PC-9 (cell line): Measurements from ENCODE around the gene FAM8A1. TPM values are rescaled to one million over a fixed set of nuclear protein-coding genes. Genes with fewer than 3 reads are reported as not detected.

ENCODE experiments used
- BruUV-seq: library from RNA; stranded (reverse); fragments of 400-500 nt; replicated peaks from 2 replicates; lab custom pipeline; 2021; lab: Mats Ljungman, UMichigan
- CTCF ChIA-PET: fragments of 300-600 bp; sonication (Branson Sonifier 250); formaldehyde crosslinking; loops from one replicate; lab custom pipeline; 2022; ENCODE audit warnings: antibody characterized with exemption; lab: Charles Lee
- POLR2A ChIA-PET: fragments of 300-600 bp; sonication (Branson Sonifier 250); formaldehyde crosslinking; loops from one replicate; lab custom pipeline; 2022; ENCODE audit warnings: antibody characterized with exemption; ENCODE audit not compliant: unreplicated experiment; lab: Charles Lee
- DNase-seq, 2 experiments: peaks; one replicate each; pipeline versions ENCODE4 v3.0.0 to v3.0.0-alpha.2; 2015 to 2022; ENCODE audit warnings: mixed read lengths in 1 of 2
- H2AFZ ChIP-seq: fragments of 200-600 bp; sonication (generic); 2 replicates; pipeline ENCODE4 v1.8.1; 2017; ENCODE audit warnings: antibody characterized with exemption
- H3F3A ChIP-seq: fragments of 200-600 bp; sonication (generic); 2 replicates; pipeline ENCODE4 v1.8.1; 2017; ENCODE audit warnings: antibody characterized with exemption, mild to moderate bottlenecking, low read depth; ENCODE audit not compliant: insufficient read depth
- H3K27ac ChIP-seq: fragments of 200-600 bp; sonication (generic); 2 replicates; pipeline ENCODE4 v1.6.1; 2016; ENCODE audit warnings: mixed run types
- H3K27me3 ChIP-seq: fragments of 200-600 bp; sonication (generic); 2 replicates; pipeline ENCODE4 v1.6.1; 2016; ENCODE audit warnings: low read depth, mixed run types; ENCODE audit not compliant: insufficient read depth
- H3K36me3 ChIP-seq: fragments of 200-600 bp; sonication (generic); 2 replicates; pipeline ENCODE4 v1.6.1; 2016; ENCODE audit warnings: low read depth, mixed run types
- H3K4me1 ChIP-seq: fragments of 200-600 bp; sonication (generic); replicated peaks from 2 replicates; pipeline ENCODE4 v1.6.1; 2016; ENCODE audit warnings: mixed run types; ENCODE audit not compliant: insufficient read depth
- H3K4me2 ChIP-seq: fragments of 200-600 bp; sonication (generic); 2 replicates; pipeline ENCODE4 v1.6.1; 2017; ENCODE audit warnings: mixed run types
- H3K4me3 ChIP-seq: fragments of 200-600 bp; sonication (generic); 2 replicates; pipeline ENCODE4 v1.6.1; 2016; ENCODE audit warnings: mixed run types
- H3K79me2 ChIP-seq: fragments of 200-600 bp; sonication (generic); 2 replicates; pipeline ENCODE4 v1.6.1; 2017; ENCODE audit warnings: low read depth, mixed run types
- H3K9me2 ChIP-seq: fragments of 200-600 bp; sonication (generic); 2 replicates; pipeline ENCODE4 v1.8.1; 2017; ENCODE audit warnings: mild to moderate bottlenecking; ENCODE audit not compliant: insufficient read depth
- H3K9me3 ChIP-seq: fragments of 200-600 bp; sonication (generic); 2 replicates; pipeline ENCODE4 v1.8.1; 2016; ENCODE audit warnings: low read depth; ENCODE audit not compliant: insufficient read depth
- H4K20me1 ChIP-seq: fragments of 200-600 bp; sonication (generic); 2 replicates; pipeline ENCODE4 v1.8.1; 2017; ENCODE audit not compliant: insufficient read depth
- EZH2 ChIP-seq: fragments of 200-600 bp; sonication (generic); IDR thresholded peaks from 2 replicates; pipeline ENCODE4 v1.8.0; 2017; ENCODE audit warnings: antibody characterized with exemption, low read depth
- intact Hi-C: fragments of 100-400 bp; cut with micrococcal nuclease; formaldehyde crosslinking; loops from one replicate; pipeline ENCODE4 v1.10.0; 2022; ENCODE audit not compliant: unreplicated experiment
- total RNA-seq: library from RNA; stranded (reverse); gene quantifications from 2 replicates; pipeline ENCODE4 v1.2.3, GENCODE V29; 2021
- TF ChIP-seq, protein P1 (sequence below): fragments of 200-600 bp; sonication (generic); conservative IDR thresholded peaks from 2 replicates; pipeline ENCODE4 v1.6.1; 2017; ENCODE audit warnings: mixed run types, antibody characterized with exemption, mild to moderate bottlenecking, moderate library complexity

Gene FAM8A1
- total RNA-seq, 1 experiment from 2014 or later, result 11.9 TPM

DNA sequence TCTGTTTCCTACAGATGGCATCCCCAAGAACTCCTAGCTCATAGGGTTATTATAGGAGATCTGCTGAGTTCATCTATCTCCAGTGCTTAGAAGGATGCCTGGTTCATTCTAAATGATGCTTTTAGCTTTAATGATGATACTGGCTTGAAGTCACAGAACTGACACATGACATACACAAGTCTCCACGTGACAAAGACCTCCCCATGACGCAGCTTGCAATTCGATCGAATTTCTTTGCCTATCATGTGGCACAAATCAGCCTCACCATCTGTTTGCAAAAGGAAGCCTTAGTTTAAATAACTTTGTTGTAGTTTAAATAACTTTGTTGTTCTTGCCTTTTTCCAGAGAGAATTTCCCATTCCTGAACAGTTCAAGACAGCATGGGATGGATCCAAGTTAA, 44.1 kb upstream of the FAM8A1 start:
- no peak overlapping the region for H3K4me2 ChIP-seq
- no peaks in the 10 kb centered on the region for H3K9me3 ChIP-seq
- no peak overlapping the region for H3K4me3 ChIP-seq
- intact Hi-C loops, result no loop called here
- no peak for TF ChIP-seq EZH2
- TF ChIP-seq, protein P1, sequence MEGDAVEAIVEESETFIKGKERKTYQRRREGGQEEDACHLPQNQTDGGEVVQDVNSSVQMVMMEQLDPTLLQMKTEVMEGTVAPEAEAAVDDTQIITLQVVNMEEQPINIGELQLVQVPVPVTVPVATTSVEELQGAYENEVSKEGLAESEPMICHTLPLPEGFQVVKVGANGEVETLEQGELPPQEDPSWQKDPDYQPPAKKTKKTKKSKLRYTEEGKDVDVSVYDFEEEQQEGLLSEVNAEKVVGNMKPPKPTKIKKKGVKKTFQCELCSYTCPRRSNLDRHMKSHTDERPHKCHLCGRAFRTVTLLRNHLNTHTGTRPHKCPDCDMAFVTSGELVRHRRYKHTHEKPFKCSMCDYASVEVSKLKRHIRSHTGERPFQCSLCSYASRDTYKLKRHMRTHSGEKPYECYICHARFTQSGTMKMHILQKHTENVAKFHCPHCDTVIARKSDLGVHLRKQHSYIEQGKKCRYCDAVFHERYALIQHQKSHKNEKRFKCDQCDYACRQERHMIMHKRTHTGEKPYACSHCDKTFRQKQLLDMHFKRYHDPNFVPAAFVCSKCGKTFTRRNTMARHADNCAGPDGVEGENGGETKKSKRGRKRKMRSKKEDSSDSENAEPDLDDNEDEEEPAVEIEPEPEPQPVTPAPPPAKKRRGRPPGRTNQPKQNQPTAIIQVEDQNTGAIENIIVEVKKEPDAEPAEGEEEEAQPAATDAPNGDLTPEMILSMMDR, result no peak
- H3K9me2 ChIP-seq, result no peaks in the 10 kb centered on the region
- H3K4me1 ChIP-seq, result no peaks in the 10 kb centered on the region
- no TSS peak for BruUV-seq
- CTCF ChIA-PET, result no interaction called here
- H4K20me1 ChIP-seq, result no peaks in the 10 kb centered on the region
- DNase-seq, result no peak
- H2AFZ ChIP-seq, result no peak overlapping the region
- H3K27me3 ChIP-seq, result no peaks in the 10 kb centered on the region
- H3K79me2 ChIP-seq, result no peaks in the 10 kb centered on the region
- no peaks in the 10 kb centered on the region for H3F3A ChIP-seq
- POLR2A ChIA-PET, result no interaction called here
- no peak overlapping the region for H3K27ac ChIP-seq
- H3K36me3 ChIP-seq, result no peaks in the 10 kb centered on the region

DNA sequence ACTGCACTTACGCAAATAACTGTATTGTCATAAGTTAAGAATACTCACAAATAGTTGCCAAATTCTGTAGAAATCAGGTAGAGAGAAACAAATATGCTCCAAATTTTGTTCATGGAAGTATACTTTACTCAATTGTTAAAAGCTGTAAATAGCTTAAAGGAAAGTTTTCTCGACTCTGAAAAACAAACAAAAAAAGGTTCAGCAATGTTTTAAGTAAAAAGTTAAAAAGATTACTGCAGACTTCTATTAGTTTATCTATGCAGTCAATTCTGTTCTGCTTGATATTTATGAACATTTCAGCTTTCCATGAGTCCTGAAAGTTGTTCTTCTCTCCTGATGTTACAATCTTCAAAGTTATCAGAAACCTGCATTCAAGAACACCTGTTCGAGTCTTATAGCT, 37.5 kb upstream of the FAM8A1 start:
- Histone ChIP-seq H3K4me2 (no peak overlapping the region), H3F3A (no peaks in the 10 kb centered on the region), H2AFZ (no peak overlapping the region), H3K79me2 (no peaks in the 10 kb centered on the region), H3K9me3 (no peaks in the 10 kb centered on the region; the same call in 1 of the 2 replicates), H3K4me3 (no peak overlapping the region), H4K20me1 (no peaks in the 10 kb centered on the region), H3K9me2 (no peaks in the 10 kb centered on the region), H3K27ac (no peak overlapping the region), H3K4me1 (no peaks in the 10 kb centered on the region), H3K36me3 (no peaks in the 10 kb centered on the region), H3K27me3 (no peaks in the 10 kb centered on the region)
- POLR2A ChIA-PET, result no interaction called here
- intact Hi-C loops, result no loop called here
- no peak for TF ChIP-seq EZH2
- TF ChIP-seq, protein P1, result no peak
- DNase-seq, result no peak
- BruUV-seq, result no TSS peak
- CTCF ChIA-PET, result no interaction called here

DNA sequence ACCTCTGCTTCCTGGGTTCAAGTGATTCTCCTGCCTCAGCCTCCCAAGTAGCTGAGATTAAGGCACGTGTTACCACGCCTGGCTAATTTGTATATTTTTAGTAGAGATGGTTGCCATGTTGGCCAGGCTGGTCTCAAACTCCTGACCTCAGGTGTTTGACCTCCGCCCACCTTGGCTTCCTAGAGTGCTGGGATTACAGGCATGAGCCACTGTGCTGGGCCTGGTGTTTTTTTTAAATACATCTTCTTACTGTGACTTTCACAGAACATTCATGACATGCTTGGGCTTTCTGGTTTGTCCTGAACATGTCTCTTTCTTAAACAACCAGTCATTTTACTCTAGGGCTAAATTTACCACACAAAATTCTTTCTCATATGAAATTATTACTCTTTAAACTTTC, 34.7 kb upstream of the FAM8A1 start:
- H3K36me3 ChIP-seq, result no peaks in the 10 kb centered on the region
- intact Hi-C loops, result no loop called here
- H3K4me2 ChIP-seq, result no peak overlapping the region
- H3K4me3 ChIP-seq, result no peak overlapping the region
- H4K20me1 ChIP-seq, result no peaks in the 10 kb centered on the region
- POLR2A ChIA-PET, result no interaction called here
- H3K27ac ChIP-seq, result no peak overlapping the region
- no peak overlapping the region for H2AFZ ChIP-seq
- DNase-seq, result no peak
- no peaks in the 10 kb centered on the region for H3K4me1 ChIP-seq
- BruUV-seq, result no TSS peak
- no peak for TF ChIP-seq EZH2
- TF ChIP-seq, protein P1, result no peak
- H3K27me3 ChIP-seq, result no peaks in the 10 kb centered on the region
- H3F3A ChIP-seq, result no peaks in the 10 kb centered on the region
- H3K79me2 ChIP-seq, result no peaks in the 10 kb centered on the region
- H3K9me2 ChIP-seq, result no peaks in the 10 kb centered on the region
- CTCF ChIA-PET, result no interaction called here
- H3K9me3 ChIP-seq, result no peaks in the 10 kb centered on the region; the same call in 1 of the 2 replicates
